Ovary (tissue), 3 donors: Measurements from ENCODE around the gene WDR1.

ENCODE experiments used
- CTCF ChIP-seq, 3 donors: fragments of 450-650 bp in 2 of 3; fragments of 200-600 bp in 1 of 3; IDR thresholded peaks; one replicate each; pipeline versions ENCODE4 v1.5.1 to v1.8.0; 2016 to 2022; ENCODE audit warnings: antibody characterized with exemption in 3 of 3, mild to moderate bottlenecking in 1 of 3
- POLR2A ChIP-seq: fragments of 450-650 bp; IDR thresholded peaks from one replicate; pipeline ENCODE4 v1.6.1; 2017; ENCODE audit warnings: antibody characterized with exemption, mild to moderate bottlenecking, moderate library complexity
- donor health status: DM: no; HTN: no; CAD: no.

DNA sequence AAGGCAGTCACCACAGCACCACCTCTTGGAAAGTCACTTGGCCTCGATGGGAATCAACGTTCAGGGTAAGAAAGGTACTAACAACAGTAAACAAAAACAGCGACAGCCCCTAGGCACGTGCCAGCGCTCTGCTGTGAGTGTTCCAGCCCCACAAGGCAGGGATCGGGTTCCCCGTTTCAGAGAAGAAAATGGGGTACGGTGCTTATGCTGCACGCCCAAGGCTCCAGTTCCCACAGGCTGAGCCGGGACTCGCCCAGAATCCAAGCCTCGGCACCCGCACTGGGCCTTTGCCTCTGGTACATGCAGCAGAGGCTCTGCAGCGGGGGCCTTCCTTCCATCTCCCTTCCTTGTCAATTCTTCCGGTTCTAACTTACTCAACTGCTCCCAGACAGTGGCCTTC, 37.3 kb downstream of the WDR1 start:
- TF ChIP-seq CTCF (IDR thresholded peaks at IDR 0.05): no peak
- no peak for TF ChIP-seq POLR2A
